K562 (cell line): ENCODE measurements around the gene LSR. TPM values are rescaled to one million over a fixed set of nuclear protein-coding genes. Genes with fewer than 3 reads are reported as not detected.
A peak's percentile ranks its signal among the peaks of the same experiment; 100 is the strongest.
"Not testable (repeated sequence)": the region's sequence is repeated elsewhere in the genome, so short reads cannot be mapped to it uniquely, and the experiment has no call there.

Source experiments
- ATAC-seq: fragments of 200-7000 bp; cut with Tn5 transposase; 3 replicates; pipeline ENCODE4 v1.9.1; 2020; ENCODE audit warnings: moderate library complexity
- BruUV-seq: library from RNA; stranded (reverse); fragments of 400-500 nt; replicated peaks from 2 replicates; lab custom pipeline; 2021; lab: Mats Ljungman, UMichigan
- CTCF ChIA-PET: fragments of 300-600 bp; formaldehyde crosslinking; extraction: SDS; loops from one replicate; lab custom pipeline; 2021; ENCODE audit warnings: low intra/inter-chr PET ratio; lab: Yijun Ruan, JAX
- POLR2A ChIA-PET: fragments of 300-600, 350-650 bp; sonication (Branson Sonifier 250); formaldehyde crosslinking; extraction: SDS; loops from one replicate; lab custom pipeline; 2021; ENCODE audit warnings: antibody characterized with exemption, inconsistent platforms; lab: Yijun Ruan, JAX
- DNase-seq, 4 experiments: peaks; one replicate each; pipeline versions ENCODE4 v3.0.0 to v3.0.0-alpha.2; 2011 to 2018; ENCODE audit warnings: low spot score in 3 of 4, mixed read lengths in 3 of 4; ENCODE audit errors: extremely low read depth in 1 of 4
- FAIRE-seq: peaks from 2 replicates; lab custom pipeline; 2011; peaks lifted over from hg19 to GRCh38; lab: Jason Lieb, UNC
- H2AFZ ChIP-seq: 2 replicates; pipeline ENCODE4 v1.6.0; 2011; ENCODE audit warnings: low read depth, low read length, control low read depth, inconsistent platforms
- H3K27ac ChIP-seq: fragments of 200-600 bp; 3 replicates; pipeline ENCODE4 v1.8.0; 2011; ENCODE audit warnings: low read depth, mild to moderate bottlenecking, control low read depth, inconsistent platforms, low read length, moderate library complexity, mixed read lengths; ENCODE audit errors: extremely low read depth
- H3K27me3 ChIP-seq, 2 experiments: fragments of 300-600 bp in 1 of 2; 2 replicates in 1 of 2; 3 replicates in 1 of 2; pipeline versions ENCODE4 v1.6.0 to v1.8.0; 2011; ENCODE audit warnings: inconsistent platforms in 2 of 2, low read length in 2 of 2, mild to moderate bottlenecking in 1 of 2, mixed read lengths in 1 of 2, moderate library complexity in 1 of 2; ENCODE audit not compliant: control insufficient read depth in 2 of 2, insufficient read depth in 2 of 2
- H3K36me3 ChIP-seq: fragments of 300-600 bp; 3 replicates; pipeline ENCODE4 v1.8.0; 2011; ENCODE audit warnings: mild to moderate bottlenecking, low read length, inconsistent platforms; ENCODE audit not compliant: control insufficient read depth, insufficient read depth
- H3K4me1 ChIP-seq, 2 experiments: fragments of 200-600 bp in 1 of 2; replicated peaks in 1 of 2; 2 replicates in 1 of 2; 3 replicates in 1 of 2; pipeline versions ENCODE4 v1.5.1 to v1.8.0; 2011; ENCODE audit warnings: inconsistent platforms in 2 of 2, low read length in 2 of 2, mild to moderate bottlenecking in 1 of 2, mixed read lengths in 1 of 2, moderate library complexity in 1 of 2; ENCODE audit not compliant: control insufficient read depth in 2 of 2, insufficient read depth in 2 of 2
- H3K4me2 ChIP-seq: 2 replicates; pipeline ENCODE4 v1.6.1; 2011; ENCODE audit warnings: low read length, control low read depth, inconsistent platforms, mixed read lengths; ENCODE audit not compliant: insufficient read depth
- H3K4me3 ChIP-seq: fragments of 200-600 bp; sonication (generic), shearing (Covaris generic); 2 replicates; pipeline ENCODE4 v1.5.1; 2016; ENCODE audit warnings: control low read depth, inconsistent platforms
- H3K79me2 ChIP-seq: fragments of 200-600 bp; 3 replicates; pipeline ENCODE4 v1.8.0; 2011; ENCODE audit warnings: low read length, inconsistent platforms; ENCODE audit not compliant: control insufficient read depth, insufficient read depth
- H3K9ac ChIP-seq, 2 experiments: 2 replicates each; pipeline versions ENCODE4 v1.6.0 to v1.6.1; 2011; ENCODE audit warnings: low read depth in 2 of 2, low read length in 2 of 2, control low read depth in 1 of 2, inconsistent platforms in 1 of 2, mild to moderate bottlenecking in 1 of 2, mixed read lengths in 1 of 2; ENCODE audit not compliant: insufficient read depth in 1 of 2
- H3K9me1 ChIP-seq: one replicate; pipeline ENCODE4 v1.6.0; 2011; ENCODE audit warnings: inconsistent platforms, mild to moderate bottlenecking, low read length, moderate library complexity; ENCODE audit not compliant: control insufficient read depth, insufficient read depth
- H3K9me3 ChIP-seq: replicated peaks from 2 replicates; pipeline ENCODE4 v1.5.1; 2011; ENCODE audit warnings: low read depth, low read length, inconsistent platforms; ENCODE audit not compliant: control insufficient read depth, insufficient read depth
- H4K20me1 ChIP-seq: replicated peaks from 2 replicates; pipeline ENCODE4 v1.6.1; 2011; ENCODE audit warnings: low read length, inconsistent platforms, mixed read lengths; ENCODE audit not compliant: control insufficient read depth, insufficient read depth
- BCOR ChIP-seq: fragments of 450-650 bp; IDR thresholded peaks from 2 replicates; pipeline ENCODE4 v1.6.1; 2016
- KDM1A ChIP-seq, 2 experiments: fragments of 450-650 bp; IDR thresholded peaks; 2 replicates each; pipeline ENCODE4 v1.6.1; 2016; ENCODE audit warnings: mild to moderate bottlenecking in 2 of 2
- RFX5 ChIP-seq: IDR thresholded peaks from 2 replicates; pipeline ENCODE4 v1.6.1; 2011; ENCODE audit warnings: low read depth, mild to moderate bottlenecking, improper control_type of control experiment, low read length
- ZNF12 ChIP-seq: sonication (generic); formaldehyde crosslinking; IDR thresholded peaks from 2 replicates; pipeline ENCODE4 v1.4.0; 2020; ENCODE audit warnings: mild to moderate bottlenecking, missing genetic modification reagents
- ZNF146 ChIP-seq: IDR thresholded peaks from one replicate; pipeline ENCODE4 v1.6.1; 2018; ENCODE audit warnings: missing compliant biosample characterization; ENCODE audit not compliant: unreplicated experiment
- WGBS: fragments of 100-300 bp; shearing (Covaris generic); methylation state at CpG from one replicate; pipeline ENCODE4 v1.1.6; 2016; ENCODE audit warnings: low coverage, mixed read lengths; ENCODE audit not compliant: insufficient coverage; ENCODE audit errors: missing lambda C conversion rate; 5-methylcytosine and 5-hydroxymethylcytosine counted together
- in situ Hi-C: fragments of 300-500 bp; cut with MboI; formaldehyde crosslinking; loops from 4 replicates; pipeline ENCODE4 v1.15.0; 2018; ENCODE audit warnings: inconsistent platforms, mixed read lengths
- intact Hi-C: fragments of 100-400 bp; cut with micrococcal nuclease; formaldehyde crosslinking; loops from 2 replicates; pipeline ENCODE4 v1.14.2; 2022
- polyA plus RNA-seq, 8 experiments: library from polyadenylated mRNA; depleted of rRNA in 4 of 8; stranded (reverse) in 5 of 8; unstranded in 3 of 8; fragments of >200 nt; fragmentation: Nextera tagmentation in 2 of 8; fragmentation: Illumina TruSeq in 1 of 8; extraction: Ambion mirVana in 2 of 8; extraction: Trizol in 1 of 8; gene quantifications; 2 replicates each; pipeline versions ENCODE4 v1.2.1 to v1.2.3, GENCODE V29; 2011 to 2014; ENCODE audit warnings: inconsistent platforms in 1 of 8, missing spikeins in 1 of 8
- total RNA-seq, 7 experiments: library from RNA; depleted of rRNA in 6 of 7; stranded (reverse); fragments of >200 nt in 6 of 7; fragmentation: Illumina TruSeq in 2 of 7; extraction: Trizol in 2 of 7; gene quantifications; 2 replicates each; pipeline versions ENCODE4 v1.2.1 to v1.2.3, GENCODE V29; 2011 to 2021; ENCODE audit warnings: low replicate concordance in 1 of 7
- TF ChIP-seq, protein P1 (sequence below), 3 experiments: IDR thresholded peaks in 2 of 3; conservative IDR thresholded peaks in 1 of 3; 2 replicates each; pipeline ENCODE4 v1.5.1; 2011 to 2012; ENCODE audit warnings: low read length in 3 of 3, mild to moderate bottlenecking in 3 of 3, control low read depth in 2 of 3, improper control_type of control experiment in 1 of 3, inconsistent platforms in 1 of 3, low read depth in 1 of 3, mixed read lengths in 1 of 3, moderate library complexity in 1 of 3; ENCODE audit not compliant: insufficient read depth in 2 of 3

The LSR gene
- total and polyA plus RNA-seq, 9 of the 15 experiments (the other 6 are each of a cell fraction or from before 2014, with no cell fraction given), result 0.44 to 87.9 (median 28.0) TPM

DNA sequence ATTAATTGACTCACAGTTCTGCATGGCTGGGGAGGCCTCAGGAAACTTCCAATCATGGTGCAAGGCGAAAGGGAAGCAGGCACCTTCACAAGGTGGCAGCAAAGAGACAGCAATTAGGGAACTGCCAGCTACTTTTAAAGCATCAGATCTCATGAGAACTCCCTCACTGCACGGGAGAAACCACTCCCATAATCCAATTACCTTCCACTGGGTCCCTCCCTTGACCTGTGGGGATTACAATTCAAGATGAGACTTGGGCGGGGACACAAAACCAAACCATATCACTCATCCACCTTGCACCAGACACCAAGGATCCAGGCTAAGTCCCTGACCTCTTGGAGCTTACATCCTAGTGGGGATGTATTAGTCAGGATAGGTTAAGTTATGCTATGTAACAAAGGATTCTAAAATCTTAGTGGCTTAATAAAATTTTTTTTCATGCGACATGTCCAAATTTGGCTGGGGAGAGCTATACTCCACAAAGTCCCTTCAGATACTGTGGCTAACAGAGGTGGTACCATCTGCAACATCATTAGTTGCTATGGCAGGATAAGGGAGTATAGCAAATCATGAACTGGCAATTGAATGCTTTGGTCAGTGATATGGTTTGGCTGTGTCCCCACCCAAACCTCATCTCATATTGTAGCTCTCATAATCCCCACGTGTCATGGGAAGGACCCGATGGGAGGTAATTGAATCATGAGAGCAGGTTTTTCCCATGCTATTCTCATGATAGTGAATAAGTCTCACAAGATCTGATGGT lies 12.0 kb upstream of the LSR start (continued):
- TF ChIP-seq, protein P1, sequence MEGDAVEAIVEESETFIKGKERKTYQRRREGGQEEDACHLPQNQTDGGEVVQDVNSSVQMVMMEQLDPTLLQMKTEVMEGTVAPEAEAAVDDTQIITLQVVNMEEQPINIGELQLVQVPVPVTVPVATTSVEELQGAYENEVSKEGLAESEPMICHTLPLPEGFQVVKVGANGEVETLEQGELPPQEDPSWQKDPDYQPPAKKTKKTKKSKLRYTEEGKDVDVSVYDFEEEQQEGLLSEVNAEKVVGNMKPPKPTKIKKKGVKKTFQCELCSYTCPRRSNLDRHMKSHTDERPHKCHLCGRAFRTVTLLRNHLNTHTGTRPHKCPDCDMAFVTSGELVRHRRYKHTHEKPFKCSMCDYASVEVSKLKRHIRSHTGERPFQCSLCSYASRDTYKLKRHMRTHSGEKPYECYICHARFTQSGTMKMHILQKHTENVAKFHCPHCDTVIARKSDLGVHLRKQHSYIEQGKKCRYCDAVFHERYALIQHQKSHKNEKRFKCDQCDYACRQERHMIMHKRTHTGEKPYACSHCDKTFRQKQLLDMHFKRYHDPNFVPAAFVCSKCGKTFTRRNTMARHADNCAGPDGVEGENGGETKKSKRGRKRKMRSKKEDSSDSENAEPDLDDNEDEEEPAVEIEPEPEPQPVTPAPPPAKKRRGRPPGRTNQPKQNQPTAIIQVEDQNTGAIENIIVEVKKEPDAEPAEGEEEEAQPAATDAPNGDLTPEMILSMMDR (IDR thresholded peaks at IDR 0.05 in 2 of 3, conservative IDR thresholded peaks at IDR 0.05 in 1 of 3; ENCODE audit: insufficient read depth in 2 of 3, low read depth in 1 of 3, low read length in 3 of 3), result peak in 1 of 3 experiments; percentile 14; a peak in 1 of 6 replicates
- TF ChIP-seq ZNF12 (CRISPR knock-in tag) (peak; percentile 96), RFX5 (peak; percentile 76; the same call in 1 of the 2 replicates)

DNA sequence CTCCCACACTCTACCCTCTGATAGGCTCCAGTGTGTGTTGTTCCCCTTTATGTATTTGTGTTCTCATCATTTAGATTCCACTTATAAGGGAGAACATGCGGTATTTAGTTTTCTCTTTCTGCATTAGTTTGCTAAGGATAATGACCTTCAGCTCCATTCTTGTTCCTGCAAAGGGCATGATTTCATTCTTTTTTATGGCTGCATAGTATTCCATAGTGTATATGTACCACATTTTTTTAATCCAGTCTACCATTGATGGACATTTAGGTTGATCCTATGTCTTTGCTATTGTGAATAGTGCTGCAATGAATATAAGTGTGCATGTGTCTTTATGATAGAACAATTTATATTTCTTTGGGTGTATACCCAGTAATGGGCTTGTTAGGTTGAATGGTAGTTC lies 9.2 kb upstream of the LSR start:
- WGBS, result 19% methylated on average over 1 of the region's 1 CpG
- H3K9me1 ChIP-seq, H3K9ac ChIP-seq, CTCF ChIA-PET, H3K4me2 ChIP-seq, in situ Hi-C loops, H4K20me1 ChIP-seq, ATAC-seq, BruUV-seq: not testable (repeated sequence)
- peak; percentile 59; the same call in 1 of the 2 replicates for TF ChIP-seq BCOR
- peak; percentile 86 for TF ChIP-seq ZNF146 (CRISPR knock-in tag)
- 0 out of 4 replicates have a peak, but pooled peaks of 1 of the 2 experiments have one; percentile 16 for TF ChIP-seq KDM1A (IDR thresholded peaks at IDR 0.05)
- TF ChIP-seq, all 486 proteins: peak for 3; not testable (repeated sequence) for 483
- FAIRE-seq, H3K4me1 ChIP-seq, H3K9me3 ChIP-seq, H3K27me3 ChIP-seq, H2AFZ ChIP-seq, H3K4me3 ChIP-seq, H3K79me2 ChIP-seq, DNase-seq, intact Hi-C loops, H3K36me3 ChIP-seq, H3K27ac ChIP-seq: not testable (repeated sequence)
- POLR2A ChIA-PET, result interaction anchor here (0.6 to 0.7 kb wide), 2 partner anchors 64 to 471 kb away, joined by 3 read pairs; no protein-coding TSS in a partner anchor
